ENCODE measurements around the gene RSPH1. TPM values are rescaled to one million over a fixed set of nuclear protein-coding genes. Genes with fewer than 3 reads are reported as not detected.

RSPH1 gene
- total and polyA plus RNA-seq, 2 of the 4 experiments (the other 2 are of a cell fraction) = not detected

GRCh38 chr21:42448686-42449085 lies 47.3 kb downstream of the RSPH1 start:
- ChIA-PET CTCF (no interaction called here), POLR2A (ENCODE audit: unreplicated experiment) (no interaction called here)
- Histone ChIP-seq H4K8ac (ENCODE audit: low read depth in 2 of 2, low read length in 2 of 2) (no peak overlapping the region), H2BK120ac (ENCODE audit: low read depth, low read length) (no peak overlapping the region), H3K14ac (replicated peaks; ENCODE audit: low read depth, low read length) (no peak overlapping the region), H3K4me3 (ENCODE audit: insufficient read depth, low read depth, low read length) (no peak overlapping the region), H3K36me3 (ENCODE audit: control insufficient read depth, insufficient read depth, low read length) (no peaks in the 10 kb centered on the region), H3K4ac (ENCODE audit: low read depth, low read length) (no peak overlapping the region), H3K9me1 (ENCODE audit: insufficient read depth, low read length) (no peaks in the 10 kb centered on the region), H2AK5ac (ENCODE audit: low read depth, low read length) (no peak overlapping the region), H3K27ac (ENCODE audit: insufficient read depth, low read length) (no peak overlapping the region), H2BK20ac (ENCODE audit: low read depth, low read length) (no peak overlapping the region), H4K5ac (ENCODE audit: low read depth, low read length) (no peak overlapping the region), H3K56ac (ENCODE audit: extremely low read depth, insufficient read depth, low read length) (no peak overlapping the region), H3K27me3 (ENCODE audit: control insufficient read depth, insufficient read depth, low read length) (peaks cover 11% of the 10 kb centered on the region; the same call in 1 of the 2 replicates), H2AK9ac (replicated peaks; ENCODE audit: low read depth, low read length, poor library complexity) (no peak overlapping the region), H3K9me3 (ENCODE audit: control insufficient read depth, insufficient read depth, low read length) (no peaks in the 10 kb centered on the region), H3K9ac (ENCODE audit: low read depth, low read length) (no peak overlapping the region), H2BK5ac (ENCODE audit: low read depth, low read length, poor library complexity, severe bottlenecking) (no peak overlapping the region), H4K20me1 (ENCODE audit: insufficient read depth, low read length) (no peaks in the 10 kb centered on the region), H4K91ac (ENCODE audit: insufficient read depth, low read depth, low read length) (no peak overlapping the region), H3K79me1 (ENCODE audit: low read depth in 1 of 2, low read length in 2 of 2) (no peaks in the 10 kb centered on the region), H3K4me1 (ENCODE audit: control insufficient read depth, insufficient read depth, low read length) (no peaks in the 10 kb centered on the region), H3K18ac (ENCODE audit: low read depth, low read length) (no peak overlapping the region), H3K4me2 (ENCODE audit: low read depth, low read length) (no peak overlapping the region), H2BK15ac (ENCODE audit: low read depth, low read length) (no peak overlapping the region), H3K23ac (ENCODE audit: low read depth, low read length) (no peak overlapping the region), H2AFZ (replicated peaks; ENCODE audit: low read length, poor library complexity) (no peak overlapping the region)
- TF ChIP-seq RFX5 (IDR thresholded peaks at IDR 0.05; ENCODE audit: low read depth, low read length) (no peak), SMC3 (IDR thresholded peaks at IDR 0.05; ENCODE audit: low read depth, low read length) (no peak), CEBPB (IDR thresholded peaks at IDR 0.05; ENCODE audit: low read depth, low read length) (no peak), MXI1 (IDR thresholded peaks at IDR 0.05; ENCODE audit: borderline replicate concordance, low read depth, low read length) (no peak), USF2 (IDR thresholded peaks at IDR 0.05; ENCODE audit: low read depth, low read length) (no peak), MAZ (IDR thresholded peaks at IDR 0.05; ENCODE audit: borderline replicate concordance, low read depth, low read length) (no peak), BHLHE40 (IDR thresholded peaks at IDR 0.05; ENCODE audit: low read depth, low read length) (no peak), CTCF (conservative IDR thresholded peaks at IDR 0.05; ENCODE audit: low read depth, low read length) (no peak)
- intact Hi-C loops (cut with micrococcal nuclease) = no loop called here
- ATAC-seq (ENCODE audit: low read depth) (no peak), DNase-seq (no peak)
- BruUV-seq (replicated peaks) = no TSS peak
- in situ Hi-C loops (cut with MboI; ENCODE audit: low sequenced_read_pairs) = no loop called here
- dilution Hi-C loops (cut with HindIII; ENCODE audit: low sequenced_read_pairs, unreplicated experiment) = no loop called here
- no CpG with 5 or more reads among the region's 3 CpGs for WGBS, 2 experiments (ENCODE audit: extremely low coverage in 2 of 2, insufficient read length in 1 of 2)

Measured in IMR-90 (cell line).